Body of pancreas (tissue), 4 donors: Measurements from ENCODE around the gene YES1. TPM values are rescaled to one million over a fixed set of nuclear protein-coding genes. Genes with fewer than 3 reads are reported as not detected.
"Not testable (repeated sequence)": the region's sequence is repeated elsewhere in the genome, so short reads cannot be mapped to it uniquely, and the experiment has no call there.

Source experiments
- ATAC-seq: fragments of 150-250 bp; one replicate; pipeline ENCODE4 v1.9.1; 2016
- DNase-seq, 4 donors: peaks; one replicate each; pipeline ENCODE4 v3.0.0-alpha.2; 2019
- H3K27ac ChIP-seq, 4 donors: fragments of 200-600 bp; sonication (generic); 1 replicate in 3 of 4; 2 replicates in 1 of 4; pipeline versions ENCODE4 v1.5.1 to v1.6.1; 2016 to 2019; ENCODE audit warnings: mild to moderate bottlenecking in 1 of 4, mixed read lengths in 1 of 4, moderate library complexity in 1 of 4
- H3K27me3 ChIP-seq, 2 donors: fragments of 200-600 bp; sonication (generic); one replicate each; pipeline ENCODE4 v1.6.0; 2016; ENCODE audit warnings: mild to moderate bottlenecking in 1 of 2
- H3K36me3 ChIP-seq, 2 donors: fragments of 200-600 bp; sonication (generic); replicated peaks in 1 of 2; 2 replicates each; pipeline ENCODE4 v1.5.1; 2016; ENCODE audit warnings: low read depth in 2 of 2; ENCODE audit not compliant: insufficient read depth in 1 of 2
- H3K4me1 ChIP-seq: fragments of 200-600 bp; sonication (generic); one replicate; pipeline ENCODE4 v1.6.0; 2016
- H3K4me3 ChIP-seq, 2 donors: fragments of 200-600 bp; sonication (generic); 1 replicate in 1 of 2; 2 replicates in 1 of 2; pipeline ENCODE4 v1.5.1; 2016 to 2019
- H3K9me3 ChIP-seq, 3 donors: fragments of 200-600 bp; sonication (generic); 1 replicate in 2 of 3; 2 replicates in 1 of 3; pipeline ENCODE4 v1.5.1; 2016
- CTCF ChIP-seq, 7 experiments: fragments of 450-650 bp in 4 of 7; fragments of 200-600 bp in 3 of 7; sonication (generic) in 3 of 7; IDR thresholded peaks; one replicate each; pipeline ENCODE4 v1.5.1; 2016 to 2019; ENCODE audit warnings: antibody characterized with exemption in 7 of 7
- POLR2A ChIP-seq, 3 donors: fragments of 450-650 bp; IDR thresholded peaks; one replicate each; pipeline ENCODE4 v1.6.1; 2016; ENCODE audit warnings: antibody characterized with exemption in 3 of 3, mild to moderate bottlenecking in 2 of 3
- WGBS, 2 donors: methylation state at CpG; one replicate each; pipeline ENCODE4 v1.1.5; 2017; 5-methylcytosine and 5-hydroxymethylcytosine counted together
- intact Hi-C: fragments of 100-400 bp; cut with DNase I; formaldehyde crosslinking; loops from one replicate; pipeline ENCODE4 v1.15.1; 2023
- total RNA-seq, 2 donors: library from RNA; depleted of rRNA; stranded (reverse); fragments of >200 nt; gene quantifications; one replicate each; pipeline ENCODE4 v1.1.0, GENCODE V29; 2016

The YES1 gene
- total RNA-seq, 2 donors from 2014 or later = 50.4 to 51.4 TPM

GRCh38 chr18:686339-687111, 125.5 kb downstream of the YES1 start:
- Histone ChIP-seq H3K4me1 (peaks cover 10% of the 10 kb centered on the region), H3K4me3 (no peak overlapping the region), H3K9me3 (no peaks in the 10 kb centered on the region), H3K27ac (no peak overlapping the region), H3K27me3 (no peaks in the 10 kb centered on the region), H3K36me3 (peaks cover 0 to 10% of the 10 kb centered on the region in 2 donors)
- intact Hi-C loops = no loop called here
- WGBS, 2 donors = 80 to 83% methylated on average over 8 to 11 of the region's 11 CpGs
- no peak for TF ChIP-seq CTCF (IDR thresholded peaks at IDR 0.05)
- no peak for TF ChIP-seq POLR2A (IDR thresholded peaks at IDR 0.05)
- DNase-seq (no peak), ATAC-seq (no peak)

- ATAC-seq (no peak), DNase-seq (no peak)
- Histone ChIP-seq H3K27ac (no peak overlapping the region), H3K9me3 (no peaks in the 10 kb centered on the region), H3K27me3 (no peaks in the 10 kb centered on the region), H3K4me1 (peaks cover 10% of the 10 kb centered on the region), H3K4me3 (no peak overlapping the region), H3K36me3 (peaks cover 0 to 14% of the 10 kb centered on the region in 2 donors)
- WGBS, 2 donors = 87 to 93% methylated on average over 3 of the region's 3 CpGs
- no peak for TF ChIP-seq POLR2A (IDR thresholded peaks at IDR 0.05)
- no peak for TF ChIP-seq CTCF (IDR thresholded peaks at IDR 0.05)
- intact Hi-C loops = no loop called here
Measured at GRCh38 chr18:685438-685837, 126.6 kb downstream of the YES1 start.

- intact Hi-C loops = no loop called here
- peaks cover 0 to 12% of the 10 kb centered on the region in 2 donors for H3K36me3 ChIP-seq
- peak; percentile 30 for ATAC-seq
- no peak for DNase-seq
- TF ChIP-seq CTCF (IDR thresholded peaks at IDR 0.05) = no peak
- no peak for TF ChIP-seq POLR2A (IDR thresholded peaks at IDR 0.05)
- 38 to 59% methylated on average over 3 to 5 of the region's 5 CpGs for WGBS, 2 donors
- H3K27ac ChIP-seq = no peak overlapping the region
- H3K9me3 ChIP-seq = no peaks in the 10 kb centered on the region
- no peak overlapping the region for H3K4me3 ChIP-seq
- peaks cover 10% of the 10 kb centered on the region for H3K4me1 ChIP-seq
- no peaks in the 10 kb centered on the region for H3K27me3 ChIP-seq
Measured at GRCh38 chr18:683531-683930, 128.5 kb downstream of the YES1 start.

- DNase-seq = no peak
- H3K4me1 ChIP-seq = peaks cover 10% of the 10 kb centered on the region
- intact Hi-C loops = no loop called here
- no peak overlapping the region for H3K4me3 ChIP-seq
- no peak for ATAC-seq
- H3K27me3 ChIP-seq = no peaks in the 10 kb centered on the region
- no peaks in the 10 kb centered on the region for H3K9me3 ChIP-seq
- H3K27ac ChIP-seq = no peak overlapping the region
- peaks cover 0 to 12% of the 10 kb centered on the region in 2 donors for H3K36me3 ChIP-seq
- TF ChIP-seq CTCF (IDR thresholded peaks at IDR 0.05) (no peak), POLR2A (IDR thresholded peaks at IDR 0.05) (no peak)
Measured at GRCh38 chr18:682833-683232, 129.2 kb downstream of the YES1 start.

- intact Hi-C loops, ATAC-seq, H3K9me3 ChIP-seq, H3K27me3 ChIP-seq, H3K27ac ChIP-seq, H3K4me3 ChIP-seq, DNase-seq: not testable (repeated sequence)
- WGBS, 2 donors = 91 to 93% methylated on average over 9 of the region's 9 CpGs
- H3K36me3 ChIP-seq = peaks cover 0 to 12% of the 10 kb centered on the region in 2 donors
- H3K4me1 ChIP-seq = peaks cover 10% of the 10 kb centered on the region
Measured at GRCh38 chr18:682416-682815, 129.6 kb downstream of the YES1 start.
